ENCODE results near the gene RCCD1. TPM values are rescaled to one million over a fixed set of nuclear protein-coding genes. Genes with fewer than 3 reads are reported as not detected.

Gene RCCD1, protein sequence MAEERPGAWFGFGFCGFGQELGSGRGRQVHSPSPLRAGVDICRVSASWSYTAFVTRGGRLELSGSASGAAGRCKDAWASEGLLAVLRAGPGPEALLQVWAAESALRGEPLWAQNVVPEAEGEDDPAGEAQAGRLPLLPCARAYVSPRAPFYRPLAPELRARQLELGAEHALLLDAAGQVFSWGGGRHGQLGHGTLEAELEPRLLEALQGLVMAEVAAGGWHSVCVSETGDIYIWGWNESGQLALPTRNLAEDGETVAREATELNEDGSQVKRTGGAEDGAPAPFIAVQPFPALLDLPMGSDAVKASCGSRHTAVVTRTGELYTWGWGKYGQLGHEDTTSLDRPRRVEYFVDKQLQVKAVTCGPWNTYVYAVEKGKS
- 100 and 115 TPM in 2 replicates for total RNA-seq (2011; cell fraction: chromatin; rRNA removed; ENCODE audit: low replicate concordance)
- 74.7 and 75.5 TPM in 2 replicates for total RNA-seq (2011; cell fraction: nucleolus; rRNA removed)
- total RNA-seq (2011; cell fraction: nucleoplasm; rRNA removed): 86.9 and 97.7 TPM in 2 replicates
- 38.1 and 41.2 TPM in 2 replicates for total RNA-seq (2014; rRNA removed)
- 17.0 and 18.0 TPM in 2 replicates for total RNA-seq (2014; rRNA removed; fragmentation: Illumina TruSeq; extraction: Trizol)
- 16.7 and 23.7 TPM in 2 replicates for total RNA-seq (2015; rRNA removed; fragmentation: Illumina TruSeq; extraction: Trizol)
- 44.0 and 45.9 TPM in 2 replicates for total RNA-seq (2021)
- 28.5 and 39.6 TPM in 2 replicates for polyA plus RNA-seq (2011; rRNA removed)
- polyA plus RNA-seq (2011; cell fraction: cytosol; rRNA removed): 17.6 and 22.6 TPM in 2 replicates
- 232 and 244 TPM in 2 replicates for polyA plus RNA-seq (2011; cell fraction: nucleus; rRNA removed)
- 41.3 and 51.9 TPM in 2 replicates for polyA plus RNA-seq (2012)
- 22.3 and 24.7 TPM in 2 replicates for polyA plus RNA-seq (2014; fragmentation: Illumina TruSeq; extraction: Trizol)
- polyA plus RNA-seq (2014; fragmentation: Nextera tagmentation; extraction: Ambion mirVana): 10 to 100 TPM; 11.1 to 12.2 TPM
- 45.2 and 51.4 TPM in 2 replicates for polyA plus RNA-seq (2014; rRNA removed)
- 10.3 and 13.1 TPM in 2 replicates for polyA minus RNA-seq (2011; rRNA and poly(A)+ RNA removed)
- 9.4 and 12.6 TPM in 2 replicates for polyA minus RNA-seq (2011; cell fraction: cytosol; rRNA and poly(A)+ RNA removed)
- 25.3 and 29.9 TPM in 2 replicates for polyA minus RNA-seq (2011; cell fraction: nucleus; rRNA and poly(A)+ RNA removed)
- Bru-seq, nascent RNA: percentile 84 among the genes with signal in this experiment
- BruChase-seq, experiment 1, labeled RNA remaining after a 2-hour chase: percentile 73 among the genes with signal in this experiment
- BruChase-seq, experiment 2, labeled RNA remaining after a 6-hour chase: percentile 76 among the genes with signal in this experiment
- long read RNA-seq, experiment 1, transcript RCCD1-201 (8 exons, 2,689 nt): major isoform, 40 of 169 reads
- long read RNA-seq, experiment 1, partial matches to known transcripts: 60 of 169 reads
- long read RNA-seq, experiment 1, other reads (novel, unspliced or antisense): 68 of 169 reads
- long read RNA-seq, experiment 2, partial matches to known transcripts: 10 of 27 reads
- long read RNA-seq, experiment 2, other reads (novel, unspliced or antisense): 16 of 27 reads
- long read RNA-seq, experiment 3, transcript RCCD1-201 (8 exons, 2,689 nt): major isoform, 13 of 53 reads
- long read RNA-seq, experiment 3, partial matches to known transcripts: 12 of 53 reads
- long read RNA-seq, experiment 3, other reads (novel, unspliced or antisense): 27 of 53 reads

DNA sequence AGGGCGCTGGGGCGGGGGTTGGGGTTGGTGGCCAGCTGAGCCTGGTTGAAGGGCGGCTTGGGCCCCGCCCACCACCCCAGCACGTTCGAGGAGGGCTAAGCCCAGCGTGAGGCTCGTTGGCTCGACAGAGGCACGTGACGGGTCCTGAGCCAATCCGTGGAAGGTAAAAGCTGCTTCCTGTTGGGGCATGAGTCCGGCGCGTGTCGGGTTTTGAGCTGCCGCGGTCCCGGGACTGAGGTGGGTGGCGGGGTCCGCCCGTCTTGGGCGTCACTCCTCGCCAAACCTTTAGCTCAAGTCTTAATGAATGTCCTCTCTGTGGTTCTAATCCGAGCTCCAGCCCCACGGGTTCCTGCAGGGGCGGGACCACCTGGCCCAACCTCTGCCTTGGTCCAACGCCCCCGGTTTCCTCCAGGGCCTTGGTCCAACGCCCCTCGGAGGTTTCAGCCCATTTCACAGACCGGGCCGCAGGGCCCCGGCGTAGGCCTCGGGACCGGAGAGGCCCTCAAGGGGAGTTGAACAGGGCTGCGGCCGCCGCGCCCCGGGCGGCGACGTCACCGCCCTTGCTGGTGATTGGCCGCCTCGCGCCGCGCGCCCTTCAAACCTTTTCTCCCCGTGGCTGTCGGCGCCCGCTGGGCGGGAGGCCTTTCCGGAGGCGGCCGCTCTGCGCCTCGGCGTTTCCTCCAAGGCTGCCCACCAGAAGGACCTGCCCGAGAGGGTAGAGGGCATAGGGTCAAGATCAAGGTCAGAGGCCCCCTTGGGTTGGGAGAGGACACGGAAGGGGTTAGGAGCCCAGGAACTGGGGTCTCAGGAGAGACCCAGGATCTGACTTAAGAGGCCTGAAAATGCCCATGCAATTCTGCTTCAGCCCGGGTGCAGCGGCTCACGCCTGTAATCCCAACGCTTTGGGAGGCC, at the start of gene RCCD1:
Gene RCCD1 (plus strand): TSS at position 173 of the 912 bp plus-strand sequence. CDS start 1,851 bp downstream, outside the sequence.
- ATAC-seq (peak; percentile 96), FAIRE-seq (peak; percentile 98)
- CTCF ChIA-PET (ENCODE audit: low intra/inter-chr PET ratio): no interaction called here
- TF ChIP-seq GATAD2B (IDR thresholded peaks at IDR 0.05; ENCODE audit: borderline replicate concordance) (no peak; the same call in 1 of the 2 replicates), THRA (IDR thresholded peaks at IDR 0.05) (no peak), ILF3 (IDR thresholded peaks at IDR 0.05; ENCODE audit: borderline replicate concordance) (peak; percentile 74; the same call in 1 of the 2 replicates), SIX5 (IDR thresholded peaks at IDR 0.05; ENCODE audit: borderline replicate concordance in 1 of 2, insufficient read depth in 1 of 2, low read depth in 1 of 2, low read length in 2 of 2) (no peak), ZNF609 (CRISPR knock-in tag; IDR thresholded peaks at IDR 0.05; ENCODE audit: borderline replicate concordance) (0 out of 2 replicates have a peak, but pooled peaks have one; percentile 66), ZNF766 (CRISPR knock-in tag; conservative IDR thresholded peaks at IDR 0.05) (peak; percentile 66; the same call in 1 of the 2 replicates)

More for the DNA sequence above, at the start of gene RCCD1:
- POLR2A ChIA-PET: interaction anchor here (0.6 to 2.6 kb wide), 18 partner anchors 9 to 310 kb away, joined by 3 to 14 read pairs (median 4); partner anchors contain the start of genes UNC45A and VPS33B
- in situ Hi-C loops (cut with MboI): no loop called here
- Histone ChIP-seq H3K27me3 (ENCODE audit: control insufficient read depth in 2 of 2, insufficient read depth in 2 of 2, low read length in 2 of 2) (no peaks in the 10 kb centered on the region), H3K9ac (ENCODE audit: insufficient read depth in 1 of 2, low read depth in 2 of 2, low read length in 2 of 2) (peak within 1 kb of the TSS; percentile 92 to 93), H3K27ac (ENCODE audit: extremely low read depth, low read depth, low read length) (peak within 1 kb of the TSS; percentile 95), H3K4me3 (peak within 1 kb of the TSS; percentile 50), H2AFZ (ENCODE audit: low read depth, low read length) (peak within 1 kb of the TSS; percentile 64), H4K20me1 (replicated peaks; ENCODE audit: control insufficient read depth, insufficient read depth, low read length) (no peaks in the 10 kb centered on the region), H3K4me1 (replicated peaks in 1 of 2; ENCODE audit: control insufficient read depth in 2 of 2, insufficient read depth in 2 of 2, low read length in 2 of 2) (peaks cover 9 to 49% of the 10 kb centered on the region in 2 experiments; a peak in 4 of 5 replicates), H3K9me1 (ENCODE audit: control insufficient read depth, insufficient read depth, low read length) (peaks cover under 1% of the 10 kb centered on the region), H3K79me2 (ENCODE audit: control insufficient read depth, insufficient read depth, low read length) (peaks cover 27% of the 10 kb centered on the region), H3K4me2 (ENCODE audit: insufficient read depth, low read length) (peak within 1 kb of the TSS; percentile 79), H3K36me3 (ENCODE audit: control insufficient read depth, insufficient read depth, low read length) (peaks cover 63% of the 10 kb centered on the region), H3K9me3 (replicated peaks; ENCODE audit: control insufficient read depth, insufficient read depth, low read depth, low read length) (no peaks in the 10 kb centered on the region)
- BruUV-seq (replicated peaks): TSS peak; percentile 73
- intact Hi-C loops (cut with micrococcal nuclease): loop anchor here (5.0 kb wide), 1 partner anchor 37 kb away; the partner anchor contains the start of gene PRC1
- peak; percentile 97 to 98 (median 98) for DNase-seq (ENCODE audit: extremely low read depth in 1 of 4, low spot score in 3 of 4)
- under 1% methylated on average over 62 of the region's 69 CpGs for WGBS (ENCODE audit: insufficient coverage, low coverage, missing lambda C conversion rate)

Measured in K562 (cell line).